Endothelial cell (in vitro differentiated cells): ENCODE data around the gene PRR15. TPM values are rescaled to one million over a fixed set of nuclear protein-coding genes. Genes with fewer than 3 reads are reported as not detected.

Experiments
- DNase-seq: peaks from one replicate; pipeline ENCODE4 v3.0.0; 2021; ENCODE audit warnings: low spot score
- H3K27ac Mint-ChIP-seq: one replicate; pipeline ENCODE4 v1.8.0; 2021; ENCODE audit warnings: mixed read lengths, inconsistent platforms; ENCODE audit not compliant: unreplicated experiment
- H3K27me3 Mint-ChIP-seq: one replicate; pipeline ENCODE4 v1.8.0; 2021; ENCODE audit warnings: mild to moderate bottlenecking, moderate library complexity, mixed read lengths, inconsistent platforms; ENCODE audit not compliant: unreplicated experiment
- H3K36me3 Mint-ChIP-seq: one replicate; pipeline ENCODE4 v1.8.0; 2021; ENCODE audit warnings: mild to moderate bottlenecking, low read depth, mixed read lengths, inconsistent platforms; ENCODE audit not compliant: unreplicated experiment
- H3K4me1 Mint-ChIP-seq: one replicate; pipeline ENCODE4 v1.8.0; 2021; ENCODE audit warnings: mild to moderate bottlenecking, mixed read lengths, inconsistent platforms; ENCODE audit not compliant: unreplicated experiment
- H3K4me3 Mint-ChIP-seq: one replicate; pipeline ENCODE4 v1.8.0; 2021; ENCODE audit warnings: mild to moderate bottlenecking, mixed read lengths, inconsistent platforms; ENCODE audit not compliant: unreplicated experiment
- H3K9me3 Mint-ChIP-seq: one replicate; pipeline ENCODE4 v1.8.0; 2021; ENCODE audit warnings: mixed read lengths, inconsistent platforms; ENCODE audit not compliant: unreplicated experiment
- total RNA-seq: library from RNA; stranded (reverse); fragmentation: NEBNext Ultra II Directional; extraction: Animal tissue kit (Norgen Biotek cat#: 25700); gene quantifications from one replicate; pipeline ENCODE4 v1.2.1, GENCODE V29; 2021; ENCODE audit not compliant: unreplicated experiment
- TF ChIP-seq, protein P1 (sequence below): fragments of 200-600 bp; sonication (generic); IDR thresholded peaks from one replicate; pipeline ENCODE4 v1.5.0; 2021; ENCODE audit warnings: antibody characterized with exemption; ENCODE audit not compliant: unreplicated experiment

The PRR15 gene
- total RNA-seq, 1 donor from 2014 or later = 2.9 TPM

DNA sequence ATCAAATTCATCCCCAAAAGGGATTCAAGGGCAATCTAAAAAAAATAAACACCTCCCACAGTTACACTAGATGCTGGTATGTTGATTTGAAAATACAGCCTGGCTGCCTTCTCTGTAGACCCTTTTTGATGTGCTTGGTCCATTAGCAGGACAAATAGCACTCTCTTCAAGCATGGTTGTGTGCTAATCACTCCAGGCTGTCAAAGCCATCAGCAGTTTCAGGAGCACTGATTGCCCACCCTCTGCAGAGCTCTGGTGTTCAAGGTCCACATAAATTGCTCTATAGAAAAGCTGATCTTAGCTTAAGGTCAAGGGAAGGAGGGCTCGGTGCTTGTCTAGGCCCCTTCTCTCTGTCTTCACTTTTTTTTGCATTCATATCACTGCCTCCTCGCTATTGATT lies 35.4 kb downstream of the PRR15 start:
- Mint-ChIP-seq H3K4me3 (no peak overlapping the region), H3K4me1 (no peaks in the 10 kb centered on the region), H3K36me3 (no peaks in the 10 kb centered on the region), H3K27ac (no peak overlapping the region), H3K27me3 (no peaks in the 10 kb centered on the region), H3K9me3 (no peaks in the 10 kb centered on the region)
- no peak for DNase-seq
- TF ChIP-seq, protein P1, sequence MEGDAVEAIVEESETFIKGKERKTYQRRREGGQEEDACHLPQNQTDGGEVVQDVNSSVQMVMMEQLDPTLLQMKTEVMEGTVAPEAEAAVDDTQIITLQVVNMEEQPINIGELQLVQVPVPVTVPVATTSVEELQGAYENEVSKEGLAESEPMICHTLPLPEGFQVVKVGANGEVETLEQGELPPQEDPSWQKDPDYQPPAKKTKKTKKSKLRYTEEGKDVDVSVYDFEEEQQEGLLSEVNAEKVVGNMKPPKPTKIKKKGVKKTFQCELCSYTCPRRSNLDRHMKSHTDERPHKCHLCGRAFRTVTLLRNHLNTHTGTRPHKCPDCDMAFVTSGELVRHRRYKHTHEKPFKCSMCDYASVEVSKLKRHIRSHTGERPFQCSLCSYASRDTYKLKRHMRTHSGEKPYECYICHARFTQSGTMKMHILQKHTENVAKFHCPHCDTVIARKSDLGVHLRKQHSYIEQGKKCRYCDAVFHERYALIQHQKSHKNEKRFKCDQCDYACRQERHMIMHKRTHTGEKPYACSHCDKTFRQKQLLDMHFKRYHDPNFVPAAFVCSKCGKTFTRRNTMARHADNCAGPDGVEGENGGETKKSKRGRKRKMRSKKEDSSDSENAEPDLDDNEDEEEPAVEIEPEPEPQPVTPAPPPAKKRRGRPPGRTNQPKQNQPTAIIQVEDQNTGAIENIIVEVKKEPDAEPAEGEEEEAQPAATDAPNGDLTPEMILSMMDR = no peak

DNA sequence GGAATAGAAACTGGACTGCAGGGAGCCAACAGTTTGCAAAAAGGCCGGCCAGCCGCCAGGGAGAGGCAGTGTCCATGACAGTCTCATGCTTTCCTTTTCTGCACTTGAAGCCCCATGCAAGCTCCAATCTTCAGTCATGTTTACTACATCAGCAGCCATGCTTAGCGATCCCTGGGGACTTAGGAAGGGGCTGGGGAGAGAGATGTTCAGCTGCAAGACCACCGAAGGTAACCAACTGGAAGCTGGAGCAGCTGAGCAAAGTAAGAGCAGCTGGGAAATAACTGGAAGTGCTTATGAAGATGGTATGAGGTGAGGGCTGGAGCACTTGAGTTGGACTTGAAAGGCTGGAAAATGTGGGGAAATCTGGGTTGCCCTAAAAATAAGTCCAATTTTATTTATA lies 37.0 kb downstream of the PRR15 start:
- Mint-ChIP-seq H3K4me3 (no peak overlapping the region), H3K36me3 (no peaks in the 10 kb centered on the region), H3K27ac (no peak overlapping the region), H3K27me3 (no peaks in the 10 kb centered on the region), H3K9me3 (no peaks in the 10 kb centered on the region), H3K4me1 (no peaks in the 10 kb centered on the region)
- DNase-seq = no peak
- TF ChIP-seq, protein P1 = no peak

DNA sequence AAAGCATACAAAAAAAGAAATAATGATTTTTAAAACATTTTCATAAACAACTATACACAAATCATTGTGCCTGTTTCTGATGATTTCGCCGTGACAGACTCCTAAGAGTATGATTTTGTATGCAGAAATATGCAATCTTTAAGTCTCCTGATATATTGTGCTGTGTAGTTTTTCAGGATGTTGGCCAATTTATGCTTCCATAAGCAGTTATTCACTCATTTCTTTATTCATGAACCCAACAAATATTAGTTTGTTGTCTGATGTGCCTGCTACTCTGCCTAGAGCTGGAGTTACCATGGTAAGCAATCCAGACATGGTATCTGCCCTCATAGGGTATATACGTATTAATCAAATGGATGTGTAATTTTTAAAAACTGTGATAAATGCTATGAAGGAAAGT lies 40.4 kb downstream of the PRR15 start:
- Mint-ChIP-seq H3K36me3 (no peaks in the 10 kb centered on the region), H3K4me3 (no peak overlapping the region), H3K27ac (no peak overlapping the region), H3K9me3 (no peaks in the 10 kb centered on the region), H3K27me3 (peaks cover 2% of the 10 kb centered on the region), H3K4me1 (no peaks in the 10 kb centered on the region)
- TF ChIP-seq, protein P1 = no peak
- DNase-seq = no peak

DNA sequence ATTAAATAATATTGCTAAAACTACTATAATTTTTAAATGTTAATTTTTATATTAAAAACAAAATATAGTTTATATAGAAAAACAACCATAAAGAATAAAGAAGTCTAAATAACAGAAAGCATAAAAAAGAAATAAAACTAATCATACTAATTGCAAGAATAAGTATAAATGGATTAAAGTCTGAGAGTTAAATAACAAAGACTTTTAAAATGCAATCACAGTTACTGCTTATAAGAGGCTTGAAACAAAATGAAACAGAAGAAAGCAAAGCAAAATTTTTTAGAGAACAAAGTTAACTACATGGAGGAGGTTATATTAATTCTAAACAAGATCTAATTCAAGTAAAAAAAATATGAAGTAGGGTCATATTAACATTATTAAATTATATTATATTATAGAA lies 41.1 kb downstream of the PRR15 start:
- no peaks in the 10 kb centered on the region for H3K36me3 Mint-ChIP-seq
- no peak overlapping the region for H3K4me3 Mint-ChIP-seq
- no peaks in the 10 kb centered on the region for H3K9me3 Mint-ChIP-seq
- TF ChIP-seq, protein P1 = no peak
- no peak for DNase-seq
- H3K4me1 Mint-ChIP-seq = peaks cover 3% of the 10 kb centered on the region
- peaks cover 2% of the 10 kb centered on the region for H3K27me3 Mint-ChIP-seq
- no peak overlapping the region for H3K27ac Mint-ChIP-seq

DNA sequence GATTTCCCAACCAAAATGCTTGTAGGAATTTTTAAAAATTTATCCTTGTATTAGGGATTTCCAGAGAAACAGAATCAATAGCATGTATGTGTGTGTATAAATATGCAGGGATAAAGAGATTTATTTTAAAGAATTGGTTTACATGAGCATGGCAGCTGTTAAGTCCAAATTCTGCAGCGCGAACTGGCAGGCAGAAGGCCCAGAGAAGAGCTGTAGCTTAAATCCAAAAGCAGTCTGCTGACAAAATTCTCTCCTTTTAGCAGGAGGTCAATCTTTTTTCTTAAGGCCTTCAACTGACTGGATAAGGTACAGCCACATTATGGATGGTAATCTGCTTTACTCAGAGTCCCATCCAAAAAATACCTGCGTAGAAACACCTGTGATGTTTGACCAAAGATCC lies 42.0 kb downstream of the PRR15 start:
- TF ChIP-seq, protein P1 = no peak
- Mint-ChIP-seq H3K27me3 (peaks cover 2% of the 10 kb centered on the region), H3K36me3 (no peaks in the 10 kb centered on the region), H3K4me3 (no peak overlapping the region), H3K4me1 (peaks cover 3% of the 10 kb centered on the region), H3K9me3 (no peaks in the 10 kb centered on the region), H3K27ac (no peak overlapping the region)
- no peak for DNase-seq
